Measurements from ENCODE around the gene GAPVD1. TPM values are rescaled to one million over a fixed set of nuclear protein-coding genes. Genes with fewer than 3 reads are reported as not detected.
"Not testable (repeated sequence)": the region's sequence is repeated elsewhere in the genome, so short reads cannot be mapped to it uniquely, and the experiment has no call there.

The GAPVD1 gene
- total RNA-seq, 1 donor from 2014 or later = 37.9 TPM

GRCh38 chr9:125227761-125228160, 33.9 kb upstream of the GAPVD1 start:
- Mint-ChIP-seq H3K27ac (ENCODE audit: unreplicated experiment) (no peak overlapping the region), H3K4me1 (ENCODE audit: unreplicated experiment) (no peaks in the 10 kb centered on the region), H3K27me3 (ENCODE audit: unreplicated experiment) (no peaks in the 10 kb centered on the region), H3K4me3 (ENCODE audit: unreplicated experiment) (no peak overlapping the region), H3K36me3 (ENCODE audit: low read depth, unreplicated experiment) (peaks cover 3% of the 10 kb centered on the region), H3K9me3 (ENCODE audit: unreplicated experiment) (no peaks in the 10 kb centered on the region)
- no peak for DNase-seq (ENCODE audit: low spot score)
- TF ChIP-seq CTCF (IDR thresholded peaks at IDR 0.05; ENCODE audit: unreplicated experiment) = no peak

GRCh38 chr9:125233678-125234077, 27.9 kb upstream of the GAPVD1 start:
- Mint-ChIP-seq H3K27me3 (ENCODE audit: unreplicated experiment) (no peaks in the 10 kb centered on the region), H3K4me3 (ENCODE audit: unreplicated experiment) (no peak overlapping the region), H3K27ac (ENCODE audit: unreplicated experiment) (no peak overlapping the region), H3K9me3 (ENCODE audit: unreplicated experiment) (no peaks in the 10 kb centered on the region), H3K4me1 (ENCODE audit: unreplicated experiment) (peaks cover 26% of the 10 kb centered on the region), H3K36me3 (ENCODE audit: low read depth, unreplicated experiment) (peaks cover 31% of the 10 kb centered on the region)
- no peak for DNase-seq (ENCODE audit: low spot score)
- no peak for TF ChIP-seq CTCF (IDR thresholded peaks at IDR 0.05; ENCODE audit: unreplicated experiment)

- not testable (repeated sequence) for H3K4me3 Mint-ChIP-seq (ENCODE audit: unreplicated experiment); H3K27ac Mint-ChIP-seq (ENCODE audit: unreplicated experiment); H3K27me3 Mint-ChIP-seq (ENCODE audit: unreplicated experiment); DNase-seq (ENCODE audit: low spot score); H3K9me3 Mint-ChIP-seq (ENCODE audit: unreplicated experiment)
- Mint-ChIP-seq H3K4me1 (ENCODE audit: unreplicated experiment) (peaks cover 30% of the 10 kb centered on the region), H3K36me3 (ENCODE audit: low read depth, unreplicated experiment) (peaks cover 35% of the 10 kb centered on the region)
Measured at GRCh38 chr9:125234099-125234498, 27.5 kb upstream of the GAPVD1 start.

GRCh38 chr9:125235804-125236519, 25.7 kb upstream of the GAPVD1 start:
- no peak for DNase-seq (ENCODE audit: low spot score)
- Mint-ChIP-seq H3K9me3 (ENCODE audit: unreplicated experiment) (no peaks in the 10 kb centered on the region), H3K4me1 (ENCODE audit: unreplicated experiment) (peaks cover 37% of the 10 kb centered on the region), H3K4me3 (ENCODE audit: unreplicated experiment) (peak overlapping the region; percentile 72), H3K27ac (ENCODE audit: unreplicated experiment) (no peak overlapping the region), H3K36me3 (ENCODE audit: low read depth, unreplicated experiment) (peaks cover 38% of the 10 kb centered on the region), H3K27me3 (ENCODE audit: unreplicated experiment) (peaks cover 5% of the 10 kb centered on the region)
- TF ChIP-seq CTCF (IDR thresholded peaks at IDR 0.05; ENCODE audit: unreplicated experiment) = no peak

- peaks cover 41% of the 10 kb centered on the region for H3K4me1 Mint-ChIP-seq (ENCODE audit: unreplicated experiment)
- H3K27ac Mint-ChIP-seq (ENCODE audit: unreplicated experiment); DNase-seq (ENCODE audit: low spot score); H3K9me3 Mint-ChIP-seq (ENCODE audit: unreplicated experiment): not testable (repeated sequence)
- peaks cover 12% of the 10 kb centered on the region for H3K27me3 Mint-ChIP-seq (ENCODE audit: unreplicated experiment)
- H3K36me3 Mint-ChIP-seq (ENCODE audit: low read depth, unreplicated experiment) = peaks cover 45% of the 10 kb centered on the region
- peak overlapping the region; percentile 72 for H3K4me3 Mint-ChIP-seq (ENCODE audit: unreplicated experiment)
Measured at GRCh38 chr9:125236520-125237159, 25.0 kb upstream of the GAPVD1 start.

Data from endothelial cell (in vitro differentiated cells).